H7 (cell line): ENCODE measurements around the gene HDAC11. TPM values are rescaled to one million over a fixed set of nuclear protein-coding genes. Genes with fewer than 3 reads are reported as not detected.

Experiments
- DNase-seq: peaks from one replicate; pipeline ENCODE4 v3.0.0; 2012
- H3K27me3 ChIP-seq: 2 replicates; pipeline ENCODE4 v1.6.0; 2011; ENCODE audit warnings: mild to moderate bottlenecking, low read length; ENCODE audit not compliant: control insufficient read depth, insufficient read depth
- H3K36me3 ChIP-seq: replicated peaks from 2 replicates; pipeline ENCODE4 v1.5.1; 2011; ENCODE audit warnings: low read length; ENCODE audit not compliant: control insufficient read depth, insufficient read depth
- H3K4me3 ChIP-seq: 2 replicates; pipeline ENCODE4 v1.5.1; 2011; ENCODE audit warnings: low read depth, mild to moderate bottlenecking, control low read depth, low read length, moderate library complexity; ENCODE audit not compliant: insufficient read depth
- total RNA-seq: library from RNA; depleted of rRNA; stranded (reverse); fragments of >200 nt; shearing (Covaris generic); gene quantifications from 2 replicates; pipeline ENCODE4 v1.2.3, GENCODE V29; 2014

The HDAC11 gene
- total RNA-seq, 1 experiment from 2014 or later: 14.7 TPM

DNA sequence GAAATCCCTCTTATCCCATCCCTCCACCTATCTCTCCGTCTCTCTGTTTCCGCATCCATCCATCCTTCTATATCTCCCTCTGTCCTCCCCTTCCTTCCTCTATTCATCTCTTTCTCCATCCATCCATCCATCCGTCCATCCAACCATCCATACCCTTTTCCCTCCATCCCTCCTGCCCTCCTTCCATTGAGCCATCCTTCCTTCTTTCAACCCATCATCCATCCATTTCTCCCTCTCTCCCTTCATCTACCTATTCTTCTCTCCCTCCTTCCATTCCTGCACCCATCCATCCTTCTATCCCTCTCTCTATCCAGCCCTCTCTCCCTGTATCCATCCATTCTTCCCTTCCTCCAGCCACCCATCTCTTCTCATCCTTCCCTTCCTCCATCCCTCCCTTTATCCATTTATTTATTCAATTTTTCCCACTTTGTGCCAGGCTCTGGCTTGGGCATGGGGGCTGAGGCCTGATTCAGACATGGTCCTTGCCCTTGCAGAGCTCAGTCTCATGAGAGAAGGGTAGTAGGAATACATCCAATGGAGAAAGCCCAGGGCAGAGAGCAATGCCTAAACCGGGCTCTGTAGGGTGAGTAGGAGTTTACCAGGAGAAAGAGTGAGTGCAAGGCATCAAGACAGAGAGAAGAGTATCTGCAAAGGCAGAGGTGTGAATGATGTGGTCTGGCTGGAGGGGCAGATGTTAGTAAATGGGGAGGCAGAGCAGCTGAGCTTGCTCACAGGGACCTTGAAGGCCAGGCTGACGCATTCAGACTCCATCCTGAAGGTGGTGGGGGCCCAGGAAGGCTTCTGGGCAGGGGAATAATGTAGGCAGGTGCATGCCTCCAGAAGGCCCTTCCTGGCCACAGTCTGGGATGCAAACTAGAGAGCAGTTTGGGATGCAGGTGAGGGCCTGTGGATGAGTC lies 49.3 kb downstream of the HDAC11 start:
- Histone ChIP-seq H3K4me3 (no peak overlapping the region), H3K36me3 (no peaks in the 10 kb centered on the region), H3K27me3 (no peaks in the 10 kb centered on the region)
- no peak for DNase-seq

DNA sequence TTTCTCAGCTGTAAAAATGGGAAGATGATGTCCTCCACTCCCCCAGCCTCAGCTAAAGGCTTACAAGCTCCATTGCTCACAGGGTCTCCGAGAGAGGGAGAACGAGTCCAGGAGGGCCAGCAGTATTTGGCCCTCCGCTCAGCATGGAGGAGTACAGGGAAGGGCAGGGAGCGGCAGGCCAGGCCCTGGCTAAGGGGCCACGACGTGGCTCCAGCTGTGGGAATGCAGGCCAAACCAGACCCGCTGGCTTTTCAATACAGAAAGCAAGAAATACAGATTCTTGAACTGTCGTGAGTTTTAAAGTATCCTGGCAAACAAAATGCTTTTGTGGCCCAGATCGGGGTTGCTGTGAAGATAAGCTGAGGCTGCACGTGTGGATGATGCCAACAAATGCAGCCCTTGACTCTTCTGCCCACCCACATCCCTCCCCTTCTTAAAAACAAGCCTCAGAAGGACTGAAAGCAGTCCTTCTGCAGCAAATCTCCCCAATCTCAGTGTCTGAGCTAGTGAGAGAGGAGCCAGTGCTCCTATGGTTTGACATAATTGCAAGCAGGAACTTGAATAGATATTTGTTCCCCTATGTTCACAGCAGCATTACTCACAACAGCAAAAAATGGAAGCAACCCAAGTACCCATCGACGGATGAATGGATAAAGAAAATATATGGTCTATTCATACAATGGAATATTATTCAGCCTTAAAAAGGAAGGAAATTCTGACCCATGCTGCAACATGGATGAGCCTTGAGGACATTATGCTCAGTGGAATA lies 50.3 kb downstream of the HDAC11 start:
- no peak for DNase-seq
- Histone ChIP-seq H3K36me3 (no peaks in the 10 kb centered on the region), H3K4me3 (no peak overlapping the region), H3K27me3 (no peaks in the 10 kb centered on the region)

- no peak for DNase-seq
- no peaks in the 10 kb centered on the region for H3K36me3 ChIP-seq
- no peak overlapping the region for H3K4me3 ChIP-seq
- no peaks in the 10 kb centered on the region for H3K27me3 ChIP-seq
Measured at GRCh38 chr3:13532085-13532484, 52.0 kb downstream of the HDAC11 start.

GRCh38 chr3:13532631-13533030 lies 52.5 kb downstream of the HDAC11 start:
- Histone ChIP-seq H3K4me3 (no peak overlapping the region), H3K36me3 (no peaks in the 10 kb centered on the region), H3K27me3 (no peaks in the 10 kb centered on the region)
- no peak for DNase-seq

DNA sequence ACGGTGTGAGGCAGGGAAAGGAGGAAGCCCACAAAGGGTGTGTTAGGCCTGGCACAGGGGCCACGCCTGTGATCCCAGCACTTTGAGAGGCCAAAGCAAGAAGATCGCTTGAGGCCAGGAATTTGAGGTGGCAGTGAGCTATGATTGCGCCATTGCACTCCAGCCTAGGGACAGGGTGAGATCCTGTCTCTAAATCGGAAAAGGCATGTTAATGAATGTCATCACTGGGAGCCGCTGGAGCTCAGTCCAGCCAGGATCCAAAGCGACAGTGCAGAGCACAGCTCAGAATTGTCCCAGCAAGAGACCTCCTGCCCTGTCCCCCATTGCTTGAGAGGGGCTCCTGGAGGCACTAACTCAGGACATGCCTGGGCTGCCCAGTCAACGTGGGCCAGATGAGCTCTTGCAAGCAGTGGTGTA lies 53.8 kb downstream of the HDAC11 start:
- no peak for DNase-seq

DNA sequence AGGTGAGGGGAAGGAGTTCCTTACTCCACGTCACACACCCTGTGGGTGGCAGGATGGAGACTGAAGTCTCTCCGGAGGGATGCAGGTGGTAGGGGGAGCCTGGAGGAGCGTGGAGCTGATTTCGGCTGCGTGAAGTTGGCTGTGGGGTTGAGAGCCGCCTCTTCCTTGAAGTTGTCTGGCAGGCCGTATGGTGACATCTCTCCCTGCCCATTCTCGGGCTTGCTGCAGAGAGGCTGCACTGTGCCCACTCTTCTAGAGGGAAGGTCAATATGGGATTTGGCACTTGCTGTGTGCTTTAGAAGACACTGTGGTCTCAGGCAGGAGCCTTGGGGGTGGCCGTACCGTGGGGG lies 55.4 kb downstream of the HDAC11 start:
- no peak for DNase-seq
- H3K4me3 ChIP-seq: no peak overlapping the region
- H3K27me3 ChIP-seq: no peaks in the 10 kb centered on the region
- H3K36me3 ChIP-seq: no peaks in the 10 kb centered on the region

More for the DNA sequence above, 53.8 kb downstream of the HDAC11 start:
- no peak overlapping the region for H3K4me3 ChIP-seq
- no peaks in the 10 kb centered on the region for H3K27me3 ChIP-seq
- H3K36me3 ChIP-seq: no peaks in the 10 kb centered on the region

DNA sequence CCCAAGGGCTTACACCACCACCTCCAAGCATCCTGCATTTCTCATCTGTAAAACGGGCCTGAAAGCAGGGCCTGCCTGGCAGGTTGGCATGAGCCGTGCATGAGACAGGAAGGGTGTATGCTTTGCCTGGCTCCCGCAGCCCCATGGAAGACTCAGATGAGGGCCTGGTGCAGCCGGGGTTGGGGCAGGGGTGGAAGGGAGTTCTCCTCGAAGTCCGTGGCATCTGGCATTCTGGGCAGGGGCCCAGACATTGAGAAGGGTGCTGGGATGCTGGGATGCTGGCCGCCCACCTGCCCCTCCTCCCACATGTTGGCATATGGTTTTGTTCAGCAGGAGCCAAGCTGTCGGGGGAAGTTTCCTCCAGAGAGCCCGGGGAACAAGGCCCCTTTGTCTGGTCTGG lies 55.8 kb downstream of the HDAC11 start:
- Histone ChIP-seq H3K27me3 (no peaks in the 10 kb centered on the region), H3K36me3 (no peaks in the 10 kb centered on the region)

DNA sequence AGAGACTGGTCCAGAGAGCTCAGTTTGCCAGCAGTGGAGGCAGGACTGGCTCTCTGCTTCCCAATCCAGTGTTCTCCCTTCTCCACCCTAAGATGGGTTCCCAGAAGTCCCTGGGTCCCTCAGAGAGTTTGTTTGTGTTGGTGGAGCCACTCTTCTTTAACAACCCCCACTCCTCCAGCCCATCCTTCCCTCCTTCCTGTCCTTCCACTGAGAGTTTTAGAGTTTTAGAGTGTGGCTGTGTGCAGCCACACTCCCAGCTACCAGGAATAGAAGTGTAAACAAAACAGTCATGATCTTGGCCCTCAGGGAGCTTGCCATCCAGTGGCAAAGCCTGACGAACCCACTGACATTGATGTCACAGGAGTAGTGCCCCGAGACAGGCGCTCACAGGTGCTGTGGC lies 56.3 kb downstream of the HDAC11 start:
- DNase-seq: no peak
- H3K4me3 ChIP-seq: no peak overlapping the region
- H3K27me3 ChIP-seq: no peaks in the 10 kb centered on the region
- H3K36me3 ChIP-seq: no peaks in the 10 kb centered on the region

More for the DNA sequence above, 55.8 kb downstream of the HDAC11 start:
- H3K4me3 ChIP-seq: no peak overlapping the region
- DNase-seq: no peak

GRCh38 chr3:13536832-13537231 lies 56.7 kb downstream of the HDAC11 start:
- peak; percentile 45 for DNase-seq
- H3K4me3 ChIP-seq: no peak overlapping the region
- no peaks in the 10 kb centered on the region for H3K36me3 ChIP-seq
- H3K27me3 ChIP-seq: no peaks in the 10 kb centered on the region

DNA sequence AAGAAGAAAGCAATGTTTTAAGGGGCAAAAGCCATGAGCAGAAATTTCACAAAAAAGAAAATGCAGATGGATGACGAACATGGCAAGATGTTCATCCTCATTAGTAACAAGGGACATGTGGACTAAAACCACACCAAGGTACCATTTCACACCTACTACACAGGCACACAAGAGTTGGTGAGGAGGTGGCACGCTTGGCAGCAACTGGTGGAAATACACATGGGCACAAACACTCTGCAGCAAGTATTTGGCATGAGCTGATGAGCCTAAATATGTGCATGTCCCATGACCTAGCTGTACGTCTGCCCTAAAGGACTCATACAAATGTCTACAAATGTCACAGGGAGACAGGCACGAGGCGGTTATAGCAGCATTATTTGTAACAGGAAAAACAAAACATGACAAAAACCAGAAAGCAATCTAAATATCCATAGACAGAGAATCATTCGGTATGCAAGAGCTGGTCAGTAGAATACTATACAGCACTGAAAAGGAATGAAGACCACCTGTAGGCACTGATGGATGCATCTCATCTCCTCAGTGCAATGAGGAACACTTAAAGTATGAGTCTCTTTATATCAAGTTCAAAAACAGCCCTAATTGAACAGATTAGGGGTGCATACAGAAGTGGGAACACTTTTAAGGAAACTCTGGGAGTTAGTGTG lies 57.3 kb downstream of the HDAC11 start:
- Histone ChIP-seq H3K27me3 (no peaks in the 10 kb centered on the region), H3K36me3 (no peaks in the 10 kb centered on the region), H3K4me3 (no peak overlapping the region)
- no peak for DNase-seq

DNA sequence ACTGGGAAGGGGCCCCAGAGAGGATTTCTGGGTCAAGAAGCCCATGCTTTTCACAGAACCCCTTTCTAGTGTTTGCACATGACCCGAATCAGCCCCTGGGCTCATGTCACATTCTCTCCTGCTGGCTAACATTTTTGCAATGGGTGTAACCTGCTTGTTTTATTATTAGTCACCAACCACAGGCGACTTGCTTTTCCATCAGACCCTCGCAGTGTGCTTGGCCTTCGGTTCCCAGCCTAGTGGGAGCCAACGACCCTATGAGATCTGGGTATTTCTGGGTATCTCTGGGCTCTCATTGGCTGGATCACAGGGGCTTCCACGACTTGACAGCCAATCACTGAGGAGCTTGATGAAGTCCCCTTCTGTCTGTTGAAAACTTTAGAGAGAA lies 57.8 kb downstream of the HDAC11 start:
- no peak for DNase-seq
- no peaks in the 10 kb centered on the region for H3K36me3 ChIP-seq
- no peaks in the 10 kb centered on the region for H3K27me3 ChIP-seq
- H3K4me3 ChIP-seq: no peak overlapping the region

DNA sequence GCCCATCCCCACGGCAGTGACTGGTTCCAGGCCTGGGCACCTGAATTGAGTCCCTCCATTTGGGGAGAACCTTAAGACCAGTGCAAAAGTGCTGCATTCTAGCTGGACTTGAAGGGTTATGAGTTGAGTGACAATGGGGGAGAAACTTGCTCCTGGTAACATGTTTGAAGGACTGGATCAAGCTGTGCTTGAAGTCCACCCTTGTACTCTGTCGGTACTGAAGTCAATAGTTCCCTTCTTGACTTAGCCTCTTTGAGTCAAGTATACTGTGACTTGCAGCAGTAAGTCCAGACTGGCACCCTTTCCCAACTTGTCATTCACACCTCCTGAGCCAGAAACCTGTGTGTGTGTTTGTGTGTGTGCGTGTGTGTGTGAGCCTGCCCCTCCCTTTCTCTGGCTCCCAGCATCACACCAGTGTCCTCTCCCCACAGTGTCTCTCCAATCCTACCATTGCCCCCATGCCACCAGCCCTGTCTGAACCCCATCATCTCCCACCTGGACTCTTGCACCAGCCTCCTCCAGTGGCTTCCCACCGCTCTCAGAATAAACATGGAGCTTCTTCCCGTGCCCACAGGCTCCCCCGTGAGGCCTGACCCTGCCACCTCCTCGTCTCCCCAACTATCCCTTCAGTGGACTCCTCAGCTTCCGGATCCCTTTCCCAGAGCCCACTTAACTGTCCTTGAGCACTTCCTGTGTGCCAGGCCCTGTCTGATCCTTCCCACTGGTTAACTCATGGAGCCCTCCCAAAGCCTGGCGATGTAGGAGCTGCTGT lies 58.6 kb downstream of the HDAC11 start:
- no peaks in the 10 kb centered on the region; the same call in 1 of the 2 replicates for H3K27me3 ChIP-seq
- peak; percentile 67 for DNase-seq
- no peaks in the 10 kb centered on the region for H3K36me3 ChIP-seq
- no peak overlapping the region for H3K4me3 ChIP-seq

- DNase-seq: no peak
- no peak overlapping the region for H3K4me3 ChIP-seq
- no peaks in the 10 kb centered on the region for H3K36me3 ChIP-seq
- H3K27me3 ChIP-seq: no peaks in the 10 kb centered on the region; the same call in 1 of the 2 replicates
Measured at GRCh38 chr3:13539292-13539638, 59.2 kb downstream of the HDAC11 start.

DNA sequence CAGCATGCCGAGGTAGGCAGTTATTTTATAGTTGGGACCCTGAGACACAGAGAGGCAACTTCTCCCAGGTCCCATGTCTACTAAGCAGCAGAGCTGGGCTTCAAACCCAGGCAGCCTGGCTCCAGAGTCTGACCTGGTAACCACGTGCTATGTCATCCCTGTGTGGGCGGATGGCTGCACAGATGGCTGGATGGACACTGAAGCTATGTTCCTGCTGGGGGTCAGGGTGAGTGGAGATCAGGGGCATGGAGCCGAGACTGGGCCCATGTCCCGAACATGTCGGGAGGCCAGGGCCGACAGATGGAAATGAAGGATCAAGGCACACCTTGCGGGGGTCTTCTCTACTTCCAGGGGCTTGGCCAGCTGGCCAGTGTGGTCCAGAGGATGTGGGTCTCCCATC lies 59.6 kb downstream of the HDAC11 start:
- Histone ChIP-seq H3K4me3 (no peak overlapping the region), H3K27me3 (no peaks in the 10 kb centered on the region; the same call in 1 of the 2 replicates), H3K36me3 (no peaks in the 10 kb centered on the region)
- no peak for DNase-seq
